GM23338 (cell line): ENCODE measurements around the gene PRTN3. TPM values are rescaled to one million over a fixed set of nuclear protein-coding genes. Genes with fewer than 3 reads are reported as not detected.

Experiments
- ATAC-seq: fragments of 200-7000 bp; cut with Tn5 transposase; 3 replicates; pipeline ENCODE4 v1.9.1; 2020
- DNase-seq: peaks from one replicate; pipeline ENCODE4 v3.0.0-alpha.2; 2015; ENCODE audit warnings: low spot score
- H2AFZ ChIP-seq: fragments of 200-600 bp; sonication (generic); 2 replicates; pipeline ENCODE4 v1.8.0; 2016; ENCODE audit warnings: antibody characterized with exemption, mild to moderate bottlenecking, moderate library complexity
- H3F3A ChIP-seq: fragments of 200-600 bp; sonication (generic); replicated peaks from 2 replicates; pipeline ENCODE4 v1.8.0; 2017; ENCODE audit warnings: antibody characterized with exemption, mixed run types, low read depth
- H3K27ac ChIP-seq: fragments of 200-600 bp; sonication (generic); 2 replicates; pipeline ENCODE4 v1.6.1; 2016; ENCODE audit warnings: low read depth
- H3K27me3 ChIP-seq: fragments of 200-600 bp; sonication (generic); 2 replicates; pipeline ENCODE4 v1.8.0; 2016; ENCODE audit warnings: mild to moderate bottlenecking, mixed run types, moderate library complexity; ENCODE audit not compliant: insufficient read depth
- H3K36me3 ChIP-seq: fragments of 200-600 bp; sonication (generic); 2 replicates; pipeline ENCODE4 v1.8.0; 2016; ENCODE audit warnings: mild to moderate bottlenecking; ENCODE audit not compliant: insufficient read depth
- H3K4me1 ChIP-seq: fragments of 200-600 bp; sonication (generic); 2 replicates; pipeline ENCODE4 v1.8.0; 2016; ENCODE audit warnings: mild to moderate bottlenecking, moderate library complexity; ENCODE audit not compliant: insufficient read depth
- H3K4me2 ChIP-seq: fragments of 200-600 bp; sonication (generic); 2 replicates; pipeline ENCODE4 v1.7.1; 2017; ENCODE audit warnings: mixed run types
- H3K4me3 ChIP-seq: fragments of 200-600 bp; sonication (generic); 2 replicates; pipeline ENCODE4 v1.6.1; 2016; ENCODE audit warnings: mixed run types
- H3K79me2 ChIP-seq: fragments of 200-600 bp; sonication (generic); replicated peaks from 2 replicates; pipeline ENCODE4 v1.8.0; 2017; ENCODE audit warnings: mild to moderate bottlenecking; ENCODE audit not compliant: insufficient read depth
- H3K9me2 ChIP-seq: fragments of 200-600 bp; sonication (generic); 2 replicates; pipeline ENCODE4 v1.8.0; 2017; ENCODE audit not compliant: insufficient read depth
- H4K20me1 ChIP-seq: fragments of 200-600 bp; sonication (generic); replicated peaks from 2 replicates; pipeline ENCODE4 v1.8.0; 2017; ENCODE audit warnings: mild to moderate bottlenecking; ENCODE audit not compliant: insufficient read depth
- H3K27ac Mint-ChIP-seq: 2 replicates; pipeline ENCODE4 v1.8.0; 2020; ENCODE audit warnings: inconsistent platforms, mild to moderate bottlenecking, moderate library complexity, mixed read lengths
- H3K27me3 Mint-ChIP-seq: 3 replicates; pipeline ENCODE4 v1.8.0; 2022; ENCODE audit warnings: low read depth, mild to moderate bottlenecking, moderate library complexity, mixed read lengths, inconsistent platforms; ENCODE audit not compliant: insufficient read depth, poor library complexity
- H3K36me3 Mint-ChIP-seq: 3 replicates; pipeline ENCODE4 v1.8.0; 2021; ENCODE audit warnings: low read depth, mild to moderate bottlenecking, inconsistent platforms, moderate library complexity, mixed read lengths
- H3K4me1 Mint-ChIP-seq: 3 replicates; pipeline ENCODE4 v1.8.0; 2020; ENCODE audit warnings: mild to moderate bottlenecking, inconsistent platforms, mixed read lengths
- H3K4me3 Mint-ChIP-seq: 3 replicates; pipeline ENCODE4 v1.8.0; 2021; ENCODE audit warnings: moderate library complexity, mild to moderate bottlenecking, inconsistent platforms, mixed read lengths
- H3K9me3 Mint-ChIP-seq: 3 replicates; pipeline ENCODE4 v1.8.0; 2020; ENCODE audit warnings: moderate library complexity, mild to moderate bottlenecking, inconsistent platforms, mixed read lengths
- CREB1 ChIP-seq: fragments of 250-450 bp; sonication (Bioruptor Pico); IDR thresholded peaks from 2 replicates; pipeline ENCODE4 v1.5.0; 2020; ENCODE audit warnings: low read depth, mild to moderate bottlenecking, moderate library complexity
- EZH2 ChIP-seq: fragments of 200-600 bp; sonication (generic); IDR thresholded peaks from one replicate; pipeline ENCODE4 v1.8.0; 2017; ENCODE audit warnings: antibody characterized with exemption, mild to moderate bottlenecking, low read depth; ENCODE audit not compliant: unreplicated experiment
- NANOG ChIP-seq: IDR thresholded peaks from 2 replicates; pipeline ENCODE4 v1.6.1; 2016; ENCODE audit warnings: antibody characterized with exemption, borderline replicate concordance
- POLR2AphosphoS5 ChIP-seq: IDR thresholded peaks from 2 replicates; pipeline ENCODE4 v1.6.1; 2016; ENCODE audit warnings: antibody characterized with exemption, low read depth
- REST ChIP-seq: IDR thresholded peaks from one replicate; pipeline ENCODE4 v1.6.1; 2018; ENCODE audit warnings: antibody characterized with exemption; ENCODE audit not compliant: unreplicated experiment
- ZNF331 ChIP-seq: fragments of 250-450 bp; sonication (Bioruptor Pico); IDR thresholded peaks from 2 replicates; pipeline ENCODE4 v1.5.0; 2020; ENCODE audit warnings: low read depth, mild to moderate bottlenecking, moderate library complexity
- polyA plus RNA-seq: library from polyadenylated mRNA; unstranded; fragments of >200 nt; fragmentation: Nextera tagmentation; extraction: Ambion mirVana; gene quantifications from 2 replicates; pipeline ENCODE4 v1.2.1, GENCODE V29; 2016
- total RNA-seq: library from RNA; depleted of rRNA; stranded (reverse); fragments of >200 nt; shearing (Covaris generic); gene quantifications from 2 replicates; pipeline ENCODE4 v1.2.3, GENCODE V29; 2014

Gene PRTN3
- total and polyA plus RNA-seq, 2 experiments from 2014 or later, result 0.21 to 0.68 TPM

- peaks cover 40% of the 10 kb centered on the region for H4K20me1 ChIP-seq
- H3K9me2 ChIP-seq, result no peaks in the 10 kb centered on the region
- ATAC-seq (no peak; the same call in 2 of the 3 replicates), DNase-seq (peak; percentile 89)
- Mint-ChIP-seq H3K36me3 (peaks cover 43% of the 10 kb centered on the region), H3K27ac (peak overlapping the region; percentile 93), H3K4me1 (peaks cover 32% of the 10 kb centered on the region), H3K27me3 (peaks cover 15% of the 10 kb centered on the region), H3K4me3 (peak overlapping the region; percentile 94), H3K9me3 (no peaks in the 10 kb centered on the region)
- H3K4me2 ChIP-seq, result peak overlapping the region; percentile 98
- no peaks in the 10 kb centered on the region for H3K27me3 ChIP-seq
- H3K4me1 ChIP-seq, result peaks cover 33% of the 10 kb centered on the region
- H3K79me2 ChIP-seq, result peaks cover 50% of the 10 kb centered on the region
- H2AFZ ChIP-seq, result no peak overlapping the region
- TF ChIP-seq NANOG, result no peak
- no peak for TF ChIP-seq ZNF331 (CRISPR knock-in tag)
- TF ChIP-seq EZH2, result no peak
- TF ChIP-seq CREB1 (CRISPR knock-in tag), result peak; percentile 39; the same call in 1 of the 2 replicates
- H3K27ac ChIP-seq, result peak overlapping the region; percentile 84
- peaks cover 9% of the 10 kb centered on the region; the same call in 1 of the 2 replicates for H3K36me3 ChIP-seq
- H3K4me3 ChIP-seq, result peak overlapping the region; percentile 98
- H3F3A ChIP-seq, result peaks cover 26% of the 10 kb centered on the region
Measured at GRCh38 chr19:797528-798414, 43.0 kb upstream of the PRTN3 start.

- H3K36me3 ChIP-seq, result peaks cover 10% of the 10 kb centered on the region; the same call in 1 of the 2 replicates
- H3K4me2 ChIP-seq, result peak overlapping the region; percentile 98
- peak overlapping the region; percentile 93 for H3K27ac Mint-ChIP-seq
- peaks cover 20% of the 10 kb centered on the region for H3K27me3 Mint-ChIP-seq
- peaks cover 30% of the 10 kb centered on the region for H3K4me1 ChIP-seq
- H3K9me3 Mint-ChIP-seq, result no peaks in the 10 kb centered on the region
- peaks cover 32% of the 10 kb centered on the region for H3F3A ChIP-seq
- ATAC-seq, result no peak
- H3K4me1 Mint-ChIP-seq, result peaks cover 33% of the 10 kb centered on the region
- no peak for DNase-seq
- H3K27ac ChIP-seq, result peak overlapping the region; percentile 83
- H3K4me3 Mint-ChIP-seq, result peak overlapping the region; percentile 94
- H3K9me2 ChIP-seq, result no peaks in the 10 kb centered on the region
- no peaks in the 10 kb centered on the region for H3K27me3 ChIP-seq
- peaks cover 57% of the 10 kb centered on the region for H3K79me2 ChIP-seq
- H4K20me1 ChIP-seq, result peaks cover 45% of the 10 kb centered on the region
- H2AFZ ChIP-seq, result no peak overlapping the region
- TF ChIP-seq POLR2AphosphoS5 (0 out of 2 replicates have a peak, but pooled peaks have one; percentile 14), REST (no peak)
- peak overlapping the region; percentile 98 for H3K4me3 ChIP-seq
- H3K36me3 Mint-ChIP-seq, result peaks cover 50% of the 10 kb centered on the region
Measured at GRCh38 chr19:798415-799075, 42.3 kb upstream of the PRTN3 start.
